NB4 (cell line): Measurements from ENCODE around the gene ZNF695.

ENCODE experiments used
- POLR2A ChIP-seq: IDR thresholded peaks from 2 replicates; pipeline ENCODE4 v1.6.1; 2011; ENCODE audit warnings: mild to moderate bottlenecking; ENCODE audit not compliant: insufficient read length; ENCODE audit errors: extremely low read depth
- TF ChIP-seq, protein P1 (sequence below): IDR thresholded peaks from one replicate; pipeline ENCODE4 v1.5.1; 2012; ENCODE audit warnings: low read depth, low read length
- TF ChIP-seq, protein P2 (sequence below): IDR thresholded peaks from 2 replicates; pipeline ENCODE4 v1.6.1; 2011; ENCODE audit warnings: low read depth, low read length

DNA sequence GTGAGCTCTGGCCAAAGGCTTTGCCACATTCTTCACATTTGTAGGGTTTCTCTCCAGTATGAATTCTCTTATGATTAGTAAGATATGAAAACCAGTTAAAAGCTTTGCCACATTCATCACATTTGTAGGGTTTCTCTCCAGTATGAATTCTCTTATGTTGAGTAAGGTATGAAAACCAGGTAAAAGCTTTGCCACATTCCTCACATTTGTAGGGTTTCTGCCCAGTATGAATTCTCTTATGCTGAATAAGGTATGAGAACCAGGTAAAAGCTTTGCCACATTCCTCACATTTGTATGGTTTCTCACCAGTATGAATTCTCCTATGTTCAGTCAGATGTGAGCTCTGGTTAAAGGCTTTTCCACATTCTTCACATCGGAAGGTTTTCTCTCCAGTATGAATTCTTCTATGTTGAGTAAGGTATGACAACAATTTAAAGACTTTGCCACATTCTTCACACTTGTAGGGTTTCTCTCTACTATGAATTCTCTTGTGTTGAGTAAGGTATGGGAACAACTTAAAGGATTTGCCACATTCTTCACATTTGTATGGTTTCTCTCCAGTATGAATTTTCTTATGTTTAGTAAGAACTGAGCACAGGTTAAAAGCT lies 20.7 kb downstream of the ZNF695 start:
- no peak for TF ChIP-seq POLR2A
- TF ChIP-seq, protein P1, sequence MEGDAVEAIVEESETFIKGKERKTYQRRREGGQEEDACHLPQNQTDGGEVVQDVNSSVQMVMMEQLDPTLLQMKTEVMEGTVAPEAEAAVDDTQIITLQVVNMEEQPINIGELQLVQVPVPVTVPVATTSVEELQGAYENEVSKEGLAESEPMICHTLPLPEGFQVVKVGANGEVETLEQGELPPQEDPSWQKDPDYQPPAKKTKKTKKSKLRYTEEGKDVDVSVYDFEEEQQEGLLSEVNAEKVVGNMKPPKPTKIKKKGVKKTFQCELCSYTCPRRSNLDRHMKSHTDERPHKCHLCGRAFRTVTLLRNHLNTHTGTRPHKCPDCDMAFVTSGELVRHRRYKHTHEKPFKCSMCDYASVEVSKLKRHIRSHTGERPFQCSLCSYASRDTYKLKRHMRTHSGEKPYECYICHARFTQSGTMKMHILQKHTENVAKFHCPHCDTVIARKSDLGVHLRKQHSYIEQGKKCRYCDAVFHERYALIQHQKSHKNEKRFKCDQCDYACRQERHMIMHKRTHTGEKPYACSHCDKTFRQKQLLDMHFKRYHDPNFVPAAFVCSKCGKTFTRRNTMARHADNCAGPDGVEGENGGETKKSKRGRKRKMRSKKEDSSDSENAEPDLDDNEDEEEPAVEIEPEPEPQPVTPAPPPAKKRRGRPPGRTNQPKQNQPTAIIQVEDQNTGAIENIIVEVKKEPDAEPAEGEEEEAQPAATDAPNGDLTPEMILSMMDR = no peak
- TF ChIP-seq, protein P2, sequence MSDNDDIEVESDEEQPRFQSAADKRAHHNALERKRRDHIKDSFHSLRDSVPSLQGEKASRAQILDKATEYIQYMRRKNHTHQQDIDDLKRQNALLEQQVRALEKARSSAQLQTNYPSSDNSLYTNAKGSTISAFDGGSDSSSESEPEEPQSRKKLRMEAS = no peak
